Breast epithelium (tissue), 3 donors: Measurements from ENCODE around the gene THADA.

Experiments
- POLR2A ChIP-seq: fragments of 450-650 bp; IDR thresholded peaks from one replicate; pipeline ENCODE4 v1.6.1; 2016; ENCODE audit warnings: antibody characterized with exemption, mild to moderate bottlenecking, moderate library complexity
- POLR2AphosphoS5 ChIP-seq, 3 donors: sonication (generic); formaldehyde crosslinking; IDR thresholded peaks; one replicate each; pipeline ENCODE4 v1.6.1; 2017; ENCODE audit warnings: antibody characterized with exemption in 3 of 3
- TF ChIP-seq, protein P1 (sequence below), 3 donors: fragments of 450-650 bp; IDR thresholded peaks; one replicate each; pipeline ENCODE4 v1.5.1; 2016 to 2017; ENCODE audit warnings: antibody characterized with exemption in 3 of 3, mild to moderate bottlenecking in 3 of 3, moderate library complexity in 3 of 3

DNA sequence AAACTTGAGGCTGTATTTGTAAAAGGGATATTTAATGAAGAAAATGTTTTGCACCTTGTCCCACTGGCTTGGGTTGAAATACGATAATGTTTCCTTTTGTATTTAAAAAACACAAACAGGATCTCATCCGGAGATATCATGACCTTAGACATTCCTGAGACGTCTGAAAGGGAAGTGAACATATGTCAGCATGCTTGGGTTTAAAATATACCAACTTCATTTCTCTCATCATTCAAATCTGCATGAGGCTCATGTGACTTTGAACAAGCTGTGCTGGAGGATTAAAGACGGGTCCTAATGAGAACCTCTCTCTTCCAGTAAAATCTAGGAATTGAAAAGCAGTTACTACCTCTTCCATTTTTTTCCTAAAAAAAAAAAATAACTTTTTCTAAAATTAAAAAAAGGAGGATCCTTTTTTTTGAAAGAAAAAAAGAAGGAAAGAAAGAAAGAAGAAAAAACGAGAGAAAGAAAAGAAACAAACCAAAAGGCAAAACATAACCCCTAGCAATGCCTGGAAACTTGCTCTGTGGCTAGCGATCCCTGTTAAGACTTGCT is 262.7 kb downstream of the THADA start:
- TF ChIP-seq POLR2AphosphoS5 (IDR thresholded peaks at IDR 0.05), result no peak
- TF ChIP-seq, protein P1, sequence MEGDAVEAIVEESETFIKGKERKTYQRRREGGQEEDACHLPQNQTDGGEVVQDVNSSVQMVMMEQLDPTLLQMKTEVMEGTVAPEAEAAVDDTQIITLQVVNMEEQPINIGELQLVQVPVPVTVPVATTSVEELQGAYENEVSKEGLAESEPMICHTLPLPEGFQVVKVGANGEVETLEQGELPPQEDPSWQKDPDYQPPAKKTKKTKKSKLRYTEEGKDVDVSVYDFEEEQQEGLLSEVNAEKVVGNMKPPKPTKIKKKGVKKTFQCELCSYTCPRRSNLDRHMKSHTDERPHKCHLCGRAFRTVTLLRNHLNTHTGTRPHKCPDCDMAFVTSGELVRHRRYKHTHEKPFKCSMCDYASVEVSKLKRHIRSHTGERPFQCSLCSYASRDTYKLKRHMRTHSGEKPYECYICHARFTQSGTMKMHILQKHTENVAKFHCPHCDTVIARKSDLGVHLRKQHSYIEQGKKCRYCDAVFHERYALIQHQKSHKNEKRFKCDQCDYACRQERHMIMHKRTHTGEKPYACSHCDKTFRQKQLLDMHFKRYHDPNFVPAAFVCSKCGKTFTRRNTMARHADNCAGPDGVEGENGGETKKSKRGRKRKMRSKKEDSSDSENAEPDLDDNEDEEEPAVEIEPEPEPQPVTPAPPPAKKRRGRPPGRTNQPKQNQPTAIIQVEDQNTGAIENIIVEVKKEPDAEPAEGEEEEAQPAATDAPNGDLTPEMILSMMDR (IDR thresholded peaks at IDR 0.05), result no peak
- no peak for TF ChIP-seq POLR2A
